Adipocyte (in vitro differentiated cells): ENCODE data around the gene EVPL.

Experiments
- DNase-seq: peaks from one replicate; pipeline ENCODE4 v3.0.0-alpha.2; 2015; ENCODE audit warnings: low read depth
- H3K27me3 ChIP-seq: replicated peaks from 2 replicates; pipeline ENCODE4 v1.7.0; 2013; ENCODE audit warnings: mild to moderate bottlenecking, low read length, moderate library complexity; ENCODE audit not compliant: control insufficient read depth, insufficient read depth
- H3K36me3 ChIP-seq: 2 replicates; pipeline ENCODE4 v1.7.0; 2013; ENCODE audit warnings: low read length, mild to moderate bottlenecking, moderate library complexity; ENCODE audit not compliant: control insufficient read depth, insufficient read depth, severe bottlenecking
- H3K4me1 ChIP-seq: 2 replicates; pipeline ENCODE4 v1.7.0; 2013; ENCODE audit warnings: mild to moderate bottlenecking, low read length, moderate library complexity; ENCODE audit not compliant: control insufficient read depth, insufficient read depth
- H3K4me3 ChIP-seq: 2 replicates; pipeline ENCODE4 v1.7.0; 2013; ENCODE audit warnings: mild to moderate bottlenecking, low read length, moderate library complexity
- H3K9ac ChIP-seq: 2 replicates; pipeline ENCODE4 v1.7.0; 2013; ENCODE audit warnings: mild to moderate bottlenecking, low read length, moderate library complexity
- H3K9me3 ChIP-seq: 2 replicates; pipeline ENCODE4 v1.7.0; 2013; ENCODE audit warnings: mild to moderate bottlenecking, low read length, moderate library complexity; ENCODE audit not compliant: control insufficient read depth

Gene EVPL

GRCh38 chr17:76025294-76025693 is 1.8 kb downstream of the EVPL start:
- H3K9me3 ChIP-seq, result no peaks in the 10 kb centered on the region
- DNase-seq, result no peak
- H3K27me3 ChIP-seq, result peaks cover 15% of the 10 kb centered on the region

DNA sequence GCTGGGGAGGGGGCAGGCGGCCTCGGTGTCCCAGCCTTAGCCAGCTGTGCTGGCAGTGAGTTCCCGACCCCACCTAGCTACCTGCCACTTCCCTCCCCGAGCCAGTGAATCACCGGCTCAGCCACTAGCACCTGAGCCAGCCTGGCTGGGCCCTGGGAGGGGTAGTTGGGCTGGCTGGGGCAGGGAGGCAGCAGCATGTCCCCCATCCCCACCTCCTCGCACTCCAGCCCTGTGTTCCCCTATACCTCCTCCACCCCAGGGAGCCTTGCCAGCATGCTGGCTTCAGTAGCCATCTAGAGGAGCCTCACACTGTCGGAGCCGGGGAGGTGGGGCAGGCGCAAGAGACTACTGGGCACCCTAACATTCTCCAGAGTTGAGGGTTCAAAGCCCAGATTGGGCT is 2.8 kb downstream of the EVPL start:
- Histone ChIP-seq H3K9me3 (no peaks in the 10 kb centered on the region), H3K4me1 (no peaks in the 10 kb centered on the region), H3K9ac (no peak overlapping the region), H3K36me3 (no peaks in the 10 kb centered on the region), H3K4me3 (no peak overlapping the region), H3K27me3 (peaks cover 23% of the 10 kb centered on the region)
- DNase-seq, result no peak

More at GRCh38 chr17:76025294-76025693, 1.8 kb downstream of the EVPL start:
- H3K9ac ChIP-seq, result no peak overlapping the region
- no peak overlapping the region for H3K4me3 ChIP-seq
- no peaks in the 10 kb centered on the region for H3K4me1 ChIP-seq
- no peaks in the 10 kb centered on the region for H3K36me3 ChIP-seq

DNA sequence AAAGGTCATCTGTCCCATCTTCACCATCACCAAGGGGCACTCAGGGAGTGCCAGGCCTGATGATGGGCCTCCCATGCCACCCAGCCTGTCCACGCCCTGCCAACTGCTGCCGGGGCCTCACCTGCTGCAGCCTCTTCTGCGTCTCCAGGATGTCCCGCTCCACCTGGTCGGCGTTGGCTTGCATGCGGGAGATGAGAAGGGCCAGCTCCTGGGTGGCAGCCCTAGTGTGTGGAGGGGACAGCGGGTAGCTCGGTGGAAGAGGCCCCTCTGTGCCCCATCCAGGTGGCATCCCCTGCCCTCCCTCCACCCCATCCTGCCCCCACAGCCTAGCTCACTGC is 3.2 kb downstream of the EVPL start:
- no peak overlapping the region for H3K9ac ChIP-seq
- no peak for DNase-seq
- no peaks in the 10 kb centered on the region for H3K9me3 ChIP-seq

DNA sequence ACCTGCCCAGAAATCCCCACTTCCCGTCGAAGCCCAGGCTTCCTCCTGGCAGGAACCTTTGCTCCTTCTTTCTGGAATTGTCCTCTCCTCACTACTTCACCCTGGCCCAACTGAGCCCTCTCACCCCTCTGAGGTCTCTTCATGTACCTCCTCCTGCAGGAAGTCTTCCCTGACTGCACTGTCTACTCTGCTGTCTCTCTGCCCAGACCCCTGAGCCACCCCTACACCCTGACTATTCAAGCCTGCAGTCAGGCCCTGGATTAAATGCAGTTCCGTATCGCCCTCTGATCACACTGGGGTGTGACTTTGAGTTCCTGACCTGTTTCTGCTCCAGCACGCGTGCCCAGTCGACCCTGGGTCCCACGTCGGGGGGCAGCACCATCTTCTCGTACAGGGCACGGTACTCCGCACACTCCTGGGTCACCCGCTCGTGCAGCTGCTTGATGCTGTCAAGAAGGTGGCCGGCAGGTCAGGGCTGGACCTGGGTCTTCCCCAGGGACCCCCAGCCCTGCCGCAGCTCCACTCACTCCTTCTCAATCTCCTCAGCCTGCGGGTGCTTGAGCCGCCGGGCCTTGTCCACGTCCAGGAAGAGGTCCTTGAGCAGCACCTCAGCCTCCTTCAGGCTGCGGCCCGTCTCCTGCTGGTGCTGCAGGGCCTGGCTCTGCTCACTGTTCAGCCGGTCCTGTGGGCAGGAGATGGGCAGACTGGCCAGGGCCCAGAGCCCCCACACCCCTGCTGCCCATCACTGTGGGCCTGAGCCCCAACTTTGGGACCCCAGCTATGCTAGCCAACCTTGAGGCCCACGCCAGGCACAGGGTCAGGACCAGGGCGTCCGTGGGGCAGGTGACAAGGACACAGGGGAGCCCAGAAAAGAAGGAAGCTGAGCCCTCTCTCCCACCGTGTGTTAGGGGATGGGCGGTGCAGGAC is 3.9 kb downstream of the EVPL start:
- H3K4me1 ChIP-seq, result no peaks in the 10 kb centered on the region
- no peaks in the 10 kb centered on the region for H3K9me3 ChIP-seq
- no peak for DNase-seq
- H3K27me3 ChIP-seq, result peaks cover 28% of the 10 kb centered on the region
- H3K4me3 ChIP-seq, result no peak overlapping the region
- no peaks in the 10 kb centered on the region for H3K36me3 ChIP-seq
- no peak overlapping the region for H3K9ac ChIP-seq

More for the DNA sequence above, 3.2 kb downstream of the EVPL start:
- Histone ChIP-seq H3K27me3 (peaks cover 28% of the 10 kb centered on the region), H3K36me3 (no peaks in the 10 kb centered on the region), H3K4me1 (no peaks in the 10 kb centered on the region), H3K4me3 (no peak overlapping the region)

DNA sequence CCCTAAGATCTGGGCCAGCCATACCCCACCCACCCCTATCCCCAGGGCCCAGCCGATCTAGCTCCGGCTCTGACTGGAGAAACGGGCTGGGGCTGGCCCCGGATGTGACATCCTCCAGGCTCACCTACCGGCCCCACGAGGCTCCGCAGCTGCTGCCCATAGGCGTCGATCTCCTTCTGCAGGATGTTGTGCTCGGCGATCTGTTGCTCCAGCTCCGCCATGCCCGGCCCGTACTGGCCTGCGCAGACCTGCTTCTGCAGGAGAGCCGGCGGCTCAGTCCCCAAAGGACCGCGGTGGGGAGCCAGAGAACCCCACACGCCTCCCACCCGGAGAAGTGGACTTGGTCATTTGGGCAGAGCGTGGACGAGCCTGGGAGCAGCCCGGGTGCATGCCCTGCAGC is 4.8 kb downstream of the EVPL start:
- no peak for DNase-seq
- no peak overlapping the region for H3K9ac ChIP-seq
- no peaks in the 10 kb centered on the region for H3K9me3 ChIP-seq
- no peak overlapping the region for H3K4me3 ChIP-seq
- no peaks in the 10 kb centered on the region for H3K36me3 ChIP-seq
- peaks cover 30% of the 10 kb centered on the region for H3K27me3 ChIP-seq
- H3K4me1 ChIP-seq, result no peaks in the 10 kb centered on the region

DNA sequence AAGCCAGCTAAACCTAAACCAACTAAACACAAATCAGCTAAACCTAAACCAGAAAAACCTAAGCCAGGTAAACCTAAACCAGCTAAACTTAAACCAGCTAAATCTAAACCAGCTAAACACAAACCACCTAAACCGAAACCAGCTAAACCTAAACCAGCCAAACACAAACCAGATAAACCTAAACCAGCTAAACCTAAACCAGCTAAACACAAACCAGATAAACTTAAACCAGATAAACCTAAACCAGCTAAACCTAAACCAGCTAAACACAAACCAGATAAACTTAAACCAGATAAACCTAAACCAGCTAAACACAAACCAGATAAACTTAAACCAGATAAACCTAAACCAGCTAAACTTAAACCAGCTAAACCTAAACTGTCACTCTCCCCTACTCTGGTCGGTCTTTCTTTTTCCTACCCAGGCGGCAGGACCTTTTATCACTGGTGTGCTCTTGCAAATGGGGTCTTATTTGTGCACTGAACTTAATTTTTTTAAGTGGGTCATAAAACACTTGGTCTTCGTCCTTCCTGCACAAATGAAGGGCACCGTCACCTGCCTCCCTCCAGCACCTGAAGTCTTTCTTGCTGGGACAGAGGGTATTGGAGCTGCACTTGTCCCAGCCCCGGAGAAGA is 7.2 kb downstream of the EVPL start:
- no peaks in the 10 kb centered on the region for H3K9me3 ChIP-seq

DNA sequence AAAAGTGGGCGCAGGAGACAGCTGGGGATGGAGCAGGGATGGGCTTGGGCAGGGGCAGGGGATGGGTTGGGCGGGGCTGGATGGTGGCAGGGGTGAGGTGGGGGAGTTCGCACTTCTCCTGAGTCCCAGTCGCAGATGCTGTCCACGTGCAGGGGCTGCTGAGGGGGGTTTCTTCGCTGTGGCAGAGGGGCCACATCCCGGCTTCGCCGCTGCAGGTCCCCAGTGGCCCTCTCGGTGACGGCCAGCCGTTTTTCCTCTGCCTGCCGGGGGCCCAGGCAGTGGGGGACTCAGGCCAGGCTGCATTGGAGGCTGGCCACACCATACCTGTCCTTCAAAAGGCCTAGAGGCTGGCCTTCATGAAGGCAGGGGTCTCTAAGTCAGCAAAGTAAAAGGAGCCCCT is 8.3 kb downstream of the EVPL start:
- H3K36me3 ChIP-seq, result no peaks in the 10 kb centered on the region
- peaks cover 43% of the 10 kb centered on the region for H3K27me3 ChIP-seq
- no peak overlapping the region for H3K4me3 ChIP-seq
- DNase-seq, result no peak
- H3K9ac ChIP-seq, result no peak overlapping the region
- no peaks in the 10 kb centered on the region for H3K9me3 ChIP-seq
- no peaks in the 10 kb centered on the region for H3K4me1 ChIP-seq

More for the DNA sequence above, 7.2 kb downstream of the EVPL start:
- Histone ChIP-seq H3K9ac (no peak overlapping the region), H3K27me3 (peaks cover 37% of the 10 kb centered on the region), H3K4me3 (no peak overlapping the region), H3K36me3 (no peaks in the 10 kb centered on the region), H3K4me1 (no peaks in the 10 kb centered on the region)
- DNase-seq, result no peak

DNA sequence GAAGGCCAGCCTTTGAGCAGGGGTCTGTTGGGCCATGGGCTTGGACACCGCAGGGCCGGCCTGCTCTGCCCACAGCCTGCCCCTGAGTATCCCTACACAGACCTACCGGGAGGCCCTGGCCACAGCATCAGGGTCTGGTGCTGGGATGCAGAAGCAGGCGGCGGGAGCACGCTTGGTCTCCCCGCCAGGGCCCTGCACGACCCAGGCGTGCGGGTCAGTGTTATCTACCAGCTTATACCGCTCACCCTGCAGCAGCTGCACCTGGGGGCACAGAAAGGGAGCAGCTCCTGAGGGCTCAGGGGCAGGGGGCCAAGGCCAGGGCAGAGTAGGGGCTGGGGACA is 8.8 kb downstream of the EVPL start:
- H3K4me1 ChIP-seq, result no peaks in the 10 kb centered on the region
- H3K4me3 ChIP-seq, result no peak overlapping the region
- H3K9me3 ChIP-seq, result no peaks in the 10 kb centered on the region
- DNase-seq, result no peak
- H3K27me3 ChIP-seq, result peaks cover 38% of the 10 kb centered on the region
- no peak overlapping the region for H3K9ac ChIP-seq
- no peaks in the 10 kb centered on the region for H3K36me3 ChIP-seq

DNA sequence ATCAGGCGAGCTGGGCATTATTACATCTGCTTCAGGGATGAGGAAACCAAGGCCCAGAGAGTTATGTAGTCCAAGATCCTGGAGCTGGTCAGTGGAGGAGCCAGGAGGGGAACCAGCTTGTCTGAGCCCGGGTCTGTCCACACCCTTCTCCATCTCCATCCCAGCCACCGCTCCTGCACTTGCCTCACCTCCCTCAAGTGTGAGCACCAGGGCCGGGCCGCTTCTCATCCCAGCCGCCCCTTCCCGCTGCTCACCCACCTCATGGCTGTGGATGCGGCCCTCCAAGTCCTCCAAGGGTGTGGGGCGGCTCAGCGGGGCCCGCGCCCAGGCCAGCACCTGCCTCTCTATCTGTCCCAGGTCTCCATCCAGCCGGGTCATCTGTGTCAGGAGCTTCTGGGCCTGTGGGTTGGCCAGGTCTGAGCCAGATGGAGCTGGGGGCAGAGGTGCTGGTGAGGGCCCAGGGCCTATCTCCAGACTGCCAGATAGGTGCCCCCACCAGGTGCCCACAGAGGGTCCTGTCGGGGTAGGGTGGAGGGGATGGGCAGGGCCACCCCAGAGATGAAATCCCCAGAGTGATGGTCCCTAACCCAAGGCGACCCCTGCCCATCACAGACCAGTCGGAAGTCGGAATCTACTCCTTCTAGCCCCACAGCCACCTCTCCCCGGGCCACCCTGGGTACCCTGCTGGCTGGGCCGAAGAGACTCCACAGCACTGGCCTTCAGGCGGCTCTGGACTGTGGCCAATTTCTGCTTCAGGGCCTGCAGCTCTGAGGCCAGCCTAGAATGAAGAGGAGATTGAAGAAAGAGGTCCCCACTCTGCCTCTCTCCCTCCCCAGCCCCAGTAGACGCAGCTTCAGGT is 9.4 kb downstream of the EVPL start:
- H3K4me1 ChIP-seq, result no peaks in the 10 kb centered on the region
- no peaks in the 10 kb centered on the region for H3K36me3 ChIP-seq
- peaks cover 32% of the 10 kb centered on the region for H3K27me3 ChIP-seq
- no peak for DNase-seq
- no peak overlapping the region for H3K9ac ChIP-seq
- H3K9me3 ChIP-seq, result no peaks in the 10 kb centered on the region
- H3K4me3 ChIP-seq, result no peak overlapping the region

GRCh38 chr17:76014925-76015261 is 12.2 kb downstream of the EVPL start:
- Histone ChIP-seq H3K4me1 (no peaks in the 10 kb centered on the region), H3K4me3 (no peak overlapping the region), H3K9ac (no peak overlapping the region), H3K9me3 (no peaks in the 10 kb centered on the region), H3K27me3 (peaks cover 31% of the 10 kb centered on the region), H3K36me3 (no peaks in the 10 kb centered on the region)
- DNase-seq, result no peak
